NCI-H226 (cell line): ENCODE data around the gene MRPL21.
"Not testable (repeated sequence)": the region's sequence is repeated elsewhere in the genome, so short reads cannot be mapped to it uniquely, and the experiment has no call there.

Experiments used
- DNase-seq: peaks from one replicate; pipeline ENCODE4 v3.0.0-alpha.2; 2015

MRPL21 gene

DNA sequence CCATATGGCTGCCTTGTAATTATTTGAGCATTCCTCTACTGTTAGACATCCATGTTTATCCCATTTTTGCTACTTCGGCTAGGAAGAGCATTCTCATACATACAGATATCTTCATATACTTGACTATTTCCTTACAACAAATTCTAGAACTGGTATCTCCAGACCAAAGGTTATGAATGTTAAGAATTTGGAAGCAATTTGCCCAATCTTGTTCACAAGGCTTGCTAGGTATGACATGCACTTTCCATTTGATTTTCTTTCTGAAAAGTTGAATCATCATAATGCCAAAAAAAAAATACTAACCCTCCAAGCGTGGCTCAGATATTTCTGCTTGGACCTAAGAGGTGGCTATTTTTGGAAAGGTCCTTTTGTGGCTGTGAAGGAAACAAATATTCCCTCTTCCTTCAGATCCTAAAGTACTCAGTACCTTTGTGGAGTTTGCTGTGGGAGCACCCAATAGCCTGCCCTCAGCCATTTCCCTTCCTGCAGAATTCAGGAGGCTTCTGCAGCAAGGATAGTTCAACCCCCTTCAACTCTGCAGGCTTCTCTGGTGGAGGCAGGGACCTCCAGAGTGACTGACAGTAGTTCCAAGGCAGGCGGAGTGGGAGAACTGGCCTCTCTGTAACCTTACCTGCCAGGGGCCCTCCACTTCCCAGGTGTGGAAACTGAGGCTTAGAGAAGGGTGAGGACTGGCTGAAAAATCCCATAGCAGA, 39.9 kb downstream of the MRPL21 start:
- no peak for DNase-seq

DNA sequence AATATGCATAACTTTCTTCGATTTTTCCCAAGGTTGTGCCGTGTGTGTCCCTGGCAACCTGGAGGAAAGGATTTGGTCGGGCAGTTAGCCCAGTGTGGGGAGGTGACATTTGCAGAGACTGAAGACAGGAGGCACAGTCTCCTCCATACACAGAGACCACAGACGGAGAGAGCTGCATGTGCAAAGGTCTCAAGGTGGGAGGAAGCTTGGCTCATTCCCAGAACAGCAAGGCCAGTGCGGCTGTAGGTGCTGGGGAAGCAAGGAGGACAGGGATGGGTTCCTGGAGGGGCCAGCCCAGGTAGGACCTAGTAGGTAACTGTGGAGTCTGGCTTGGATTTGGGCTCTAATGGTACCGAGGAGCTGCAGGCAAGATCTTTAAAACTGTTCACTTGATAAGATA, 41.2 kb downstream of the MRPL21 start:
- no peak for DNase-seq

DNA sequence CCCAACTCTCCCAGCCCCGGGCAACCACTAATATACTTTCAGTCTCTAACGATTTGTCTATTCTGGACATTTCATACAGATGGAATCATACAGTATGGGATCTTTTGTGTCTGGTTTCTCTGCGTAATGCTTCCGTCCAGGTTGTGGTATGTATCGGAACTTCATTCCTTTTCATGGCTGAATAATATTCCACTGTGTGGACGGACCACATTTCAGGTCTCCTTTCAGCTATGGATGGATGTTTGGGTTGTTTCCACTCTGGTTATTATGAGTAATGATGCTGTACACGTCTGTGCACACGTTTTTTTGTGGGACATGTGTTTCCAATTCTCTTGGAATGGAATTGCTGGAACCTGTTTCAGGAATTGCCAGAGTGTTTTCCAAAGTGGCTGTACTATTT, 44.5 kb downstream of the MRPL21 start:
- no peak for DNase-seq

DNA sequence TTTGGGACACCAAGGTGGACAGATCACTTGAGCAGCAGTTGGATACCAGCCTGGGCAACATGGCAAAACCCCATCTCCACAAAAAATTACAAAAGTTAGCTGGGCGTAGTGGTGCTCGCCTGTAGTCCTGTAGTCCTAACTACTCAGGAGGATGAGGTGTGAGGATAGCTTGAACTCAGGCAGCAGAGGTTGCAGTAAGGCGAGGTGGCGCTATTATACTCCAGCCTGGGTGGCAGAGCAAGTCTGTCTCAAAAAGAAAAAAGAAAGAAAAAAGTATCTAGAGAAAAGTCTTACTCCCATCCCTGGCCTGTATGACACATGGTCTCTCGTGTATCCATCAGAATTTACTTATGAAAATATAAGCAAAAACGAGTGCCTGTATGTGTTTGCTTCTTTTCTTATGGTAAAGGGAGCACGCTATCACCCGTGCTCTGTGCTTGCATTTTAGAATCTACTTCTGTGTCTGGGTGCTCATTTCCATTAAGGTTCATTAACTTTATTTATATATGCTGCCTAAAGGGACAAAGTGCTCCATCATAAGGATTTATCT, 46.5 kb downstream of the MRPL21 start:
- DNase-seq: no peak

DNA sequence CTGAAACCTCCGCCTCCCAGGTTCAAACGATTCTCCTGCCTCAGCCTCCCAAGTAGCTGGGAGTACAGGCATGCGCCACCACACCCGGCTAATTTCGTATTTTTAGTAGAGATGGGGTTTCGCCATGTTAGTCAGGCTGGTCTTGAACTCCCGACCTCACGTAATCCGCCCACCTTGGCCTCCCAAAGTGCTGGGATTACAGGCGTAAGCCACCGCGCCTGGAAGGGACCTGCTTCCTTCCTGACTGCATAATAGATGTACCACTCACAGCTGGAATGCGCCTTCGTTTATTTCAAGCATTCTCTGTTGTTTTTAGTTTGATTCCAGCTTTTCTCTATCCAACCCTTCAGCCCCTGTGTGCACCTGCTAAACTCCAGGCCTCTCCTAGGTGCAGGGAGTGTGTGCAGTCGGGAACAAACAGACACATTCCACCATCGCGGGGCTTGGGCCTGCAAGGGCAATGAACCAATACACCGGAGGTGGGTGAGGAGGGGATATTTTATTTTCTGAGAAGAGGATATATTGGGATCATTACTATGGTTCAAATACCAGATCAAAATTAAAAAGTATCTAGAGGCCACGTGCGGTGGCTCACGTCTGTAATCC, 47.1 kb downstream of the MRPL21 start:
- DNase-seq: not testable (repeated sequence)

DNA sequence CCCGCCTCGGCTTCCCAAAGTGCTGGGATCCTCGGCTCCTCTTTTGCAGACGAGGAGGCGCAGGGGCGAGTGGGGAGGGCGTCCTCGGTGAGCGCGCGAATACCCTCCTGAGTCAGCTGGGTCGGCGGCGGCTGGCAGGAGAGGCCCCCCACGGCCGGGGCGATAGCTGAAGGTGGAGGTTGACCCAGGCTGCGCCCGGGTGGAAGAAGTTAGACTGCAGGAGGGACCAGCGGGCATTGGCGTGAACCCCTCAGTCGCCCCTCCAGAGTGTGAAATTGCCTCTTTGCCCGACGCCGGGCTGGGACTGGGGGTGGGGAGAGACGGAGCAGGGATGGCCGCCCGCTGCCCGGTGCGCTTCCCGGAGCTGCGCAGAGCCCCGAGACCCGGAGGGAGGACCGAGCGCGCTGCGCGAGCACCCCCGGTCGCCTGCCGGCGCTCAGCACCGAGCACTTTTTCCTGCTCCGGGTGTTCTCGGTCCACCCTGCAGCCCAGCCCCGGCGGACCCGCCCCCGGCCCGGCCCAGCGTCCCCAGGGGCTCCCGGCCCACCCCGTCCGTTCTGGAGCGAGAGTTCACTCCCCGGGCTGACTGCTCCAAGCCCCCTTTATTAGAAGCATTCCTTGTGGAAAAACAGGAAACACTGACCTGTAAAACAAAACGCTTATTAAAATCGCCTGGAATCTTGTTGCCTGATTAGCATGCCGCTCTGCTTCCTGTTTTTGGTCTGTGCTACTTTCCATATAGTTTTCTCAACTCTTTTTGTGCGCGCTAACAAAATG, 48.2 kb downstream of the MRPL21 start:
- DNase-seq: no peak

DNA sequence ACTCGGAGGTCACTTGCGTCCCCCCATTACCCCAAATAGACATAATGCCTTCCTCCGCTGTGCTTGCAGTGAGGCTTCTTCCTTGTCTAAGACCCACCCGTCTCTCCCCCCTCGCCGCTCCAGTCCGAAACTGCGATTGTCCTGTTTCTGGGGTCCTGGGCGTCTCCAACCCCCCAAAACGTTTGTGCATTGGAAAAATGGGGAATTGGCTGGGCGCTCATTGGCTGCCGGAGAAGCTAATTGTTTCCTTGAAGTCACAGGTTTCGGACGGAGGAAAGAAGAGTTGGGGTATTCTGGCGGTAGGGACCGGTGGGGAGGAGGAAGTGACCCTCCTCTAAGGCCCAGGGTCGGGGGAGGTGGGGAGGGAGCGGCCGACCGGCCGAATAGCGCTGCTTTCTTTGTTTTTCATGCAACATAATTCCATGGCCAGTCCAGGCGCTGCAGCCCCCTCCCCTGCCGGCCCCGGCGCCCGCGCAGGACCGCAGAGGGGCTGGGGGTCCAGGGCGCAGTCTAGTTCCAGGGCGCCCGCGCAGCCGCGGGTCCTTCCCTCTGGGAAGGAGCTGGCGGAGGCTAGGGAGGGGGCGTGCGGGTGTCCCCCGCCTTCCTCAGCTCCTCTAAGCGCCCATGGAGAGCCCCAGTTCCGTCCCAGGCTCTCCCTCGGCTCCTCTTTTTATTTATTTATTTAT, 49.2 kb downstream of the MRPL21 start:
- no peak for DNase-seq

DNA sequence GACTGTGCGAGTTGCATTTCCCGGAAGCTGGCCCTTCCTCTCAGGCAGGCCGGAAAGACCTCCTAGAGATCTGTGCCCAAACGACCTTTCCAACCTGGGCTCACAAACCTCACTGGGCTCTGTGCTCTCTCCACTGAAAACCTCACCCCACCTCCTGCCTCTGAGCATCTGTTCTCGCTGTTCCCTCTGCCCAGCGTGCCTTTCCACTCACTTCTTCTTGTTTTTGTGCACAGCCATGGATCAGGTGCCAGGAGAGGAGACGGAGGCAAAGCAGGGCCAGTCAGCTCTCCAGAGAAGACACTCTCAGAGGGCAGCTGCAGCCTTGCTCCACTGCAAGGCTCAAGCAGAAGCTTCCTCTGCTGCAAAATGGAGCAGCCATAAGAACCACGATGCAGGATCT, 51.0 kb downstream of the MRPL21 start:
- no peak for DNase-seq

DNA sequence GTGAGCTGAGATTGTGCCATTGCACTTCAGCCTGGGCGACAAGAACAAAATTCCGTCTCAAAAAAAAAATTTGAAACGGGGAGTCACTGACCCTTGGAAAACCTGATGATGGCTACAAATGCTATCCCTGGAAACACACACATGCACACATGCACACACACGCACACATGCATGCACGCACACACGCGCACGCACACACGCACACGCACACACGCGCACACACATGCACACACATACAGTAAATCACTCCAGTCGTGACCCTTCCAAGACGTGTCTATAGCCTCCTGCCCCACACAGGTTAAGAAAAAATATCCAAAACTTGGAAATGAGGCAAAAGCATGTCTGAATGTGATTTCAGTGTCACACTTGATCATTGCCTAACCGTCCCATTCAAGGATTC, 55.2 kb downstream of the MRPL21 start:
- DNase-seq: no peak

DNA sequence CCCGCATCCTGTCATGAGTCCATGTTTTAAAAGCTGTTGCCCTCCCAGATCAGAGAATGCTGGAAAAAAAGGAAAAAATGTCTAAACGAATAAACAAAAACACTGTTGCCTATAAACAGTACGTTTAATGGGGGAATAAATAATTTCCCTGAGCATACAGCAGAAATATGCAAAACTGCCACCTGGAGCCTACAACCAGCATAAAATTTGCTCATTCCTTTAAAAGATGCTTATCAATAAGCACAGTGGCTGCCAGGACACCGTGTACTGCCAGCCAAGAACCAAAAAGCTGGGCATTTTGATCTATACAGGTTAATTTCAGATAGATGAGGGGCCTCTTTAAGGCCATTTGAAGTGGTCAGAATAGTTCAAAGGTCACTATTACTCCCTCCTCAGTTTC, 56.2 kb downstream of the MRPL21 start:
- DNase-seq: no peak

DNA sequence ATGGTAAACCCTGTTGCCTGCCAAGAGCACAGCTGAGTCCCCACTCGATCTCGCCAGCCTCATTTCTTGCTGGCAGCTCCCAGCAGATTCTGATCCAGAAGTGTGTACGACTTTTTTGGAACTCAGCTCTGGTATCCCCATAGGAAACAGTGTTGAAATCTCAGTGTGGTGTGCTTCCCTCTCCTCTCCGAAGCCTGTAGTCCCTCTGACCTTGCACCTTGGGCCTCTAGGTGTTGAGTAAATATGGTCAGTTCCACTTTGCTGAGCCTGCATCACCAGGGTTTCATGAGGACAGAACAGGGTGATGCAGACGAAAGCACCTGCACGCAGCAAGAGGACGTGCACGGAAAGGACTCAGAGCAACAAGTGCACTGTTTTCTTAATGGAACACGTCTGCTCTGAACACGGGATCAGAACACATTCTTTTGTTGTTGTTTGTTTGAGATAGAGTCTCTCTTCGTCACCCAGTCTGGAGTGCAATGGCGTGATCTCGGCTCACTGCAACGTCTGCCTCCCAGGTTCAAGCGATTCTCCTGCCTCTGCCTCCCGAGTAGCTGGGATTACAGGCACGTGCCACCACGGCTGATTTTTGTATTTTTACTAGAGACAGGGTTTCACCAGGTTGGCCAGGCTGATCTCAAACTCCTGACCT, 58.2 kb downstream of the MRPL21 start:
- no peak for DNase-seq

DNA sequence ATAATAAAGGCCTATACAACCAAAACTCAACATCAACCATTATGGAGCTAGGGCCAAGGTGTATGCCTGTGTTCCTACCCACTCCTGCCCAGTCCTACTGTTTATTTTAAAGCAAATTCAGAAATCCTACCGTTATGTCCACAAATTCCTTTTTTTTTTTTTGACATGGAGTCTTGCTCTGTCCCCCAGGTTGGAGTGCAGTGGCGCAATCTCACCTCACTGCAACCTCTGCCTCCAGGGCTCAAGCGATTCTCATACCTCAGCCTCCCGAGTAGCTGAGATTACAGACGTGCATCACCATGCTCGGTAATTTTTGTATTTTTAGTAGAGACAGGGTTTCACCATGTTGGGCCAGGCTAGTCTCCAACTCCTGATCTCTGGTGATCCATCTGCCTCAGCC, 58.8 kb downstream of the MRPL21 start:
- no peak for DNase-seq

DNA sequence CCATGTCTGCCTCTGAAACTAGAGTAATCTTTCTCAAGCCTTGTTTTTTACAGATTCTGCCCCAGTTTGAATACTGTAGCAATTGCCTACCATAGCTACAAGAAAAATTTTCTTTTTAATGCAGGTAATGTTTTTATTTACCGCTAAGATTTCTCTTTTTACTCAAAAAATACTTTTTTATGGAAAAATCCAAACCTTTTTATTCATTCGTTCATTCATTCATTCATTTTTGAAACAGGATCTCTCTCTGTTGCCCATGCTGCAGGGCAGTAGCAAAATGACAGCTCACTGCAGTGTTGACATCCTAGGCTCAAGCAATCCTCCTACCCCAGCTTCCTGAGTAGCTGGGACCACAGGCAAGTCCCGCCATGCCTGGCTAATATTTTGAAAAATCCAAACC, 59.3 kb downstream of the MRPL21 start:
- DNase-seq: no peak

DNA sequence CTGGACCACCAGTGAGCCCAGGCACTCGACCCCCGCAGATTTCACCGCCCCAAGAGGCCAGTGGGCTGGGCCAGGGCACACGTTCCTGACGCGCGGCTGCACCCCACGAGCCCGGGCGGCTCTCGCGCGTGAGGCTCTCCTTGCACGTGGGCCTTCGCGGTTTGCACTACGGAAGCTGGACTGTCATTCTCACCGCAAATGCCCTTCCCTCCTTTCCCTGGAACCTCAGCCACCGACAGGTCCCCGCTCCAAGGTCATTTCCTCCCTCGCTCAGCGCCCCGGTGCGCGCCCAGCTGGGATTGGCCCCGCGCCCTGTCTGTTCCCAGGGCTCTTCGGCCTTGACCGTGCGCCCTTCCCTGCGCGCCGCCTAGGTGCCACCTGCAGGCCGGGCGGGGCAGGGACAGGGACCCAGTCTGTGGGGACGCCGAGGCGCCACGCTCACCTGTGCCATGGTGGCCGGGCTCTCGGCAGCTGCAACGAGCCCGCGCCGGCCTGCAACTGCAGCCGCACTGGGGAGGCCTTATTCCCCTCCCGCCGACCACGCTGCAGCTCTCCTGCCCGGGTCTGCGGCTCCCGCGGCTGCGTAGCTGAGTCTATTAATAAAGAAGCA, 59.8 kb downstream of the MRPL21 start:
- DNase-seq: no peak

DNA sequence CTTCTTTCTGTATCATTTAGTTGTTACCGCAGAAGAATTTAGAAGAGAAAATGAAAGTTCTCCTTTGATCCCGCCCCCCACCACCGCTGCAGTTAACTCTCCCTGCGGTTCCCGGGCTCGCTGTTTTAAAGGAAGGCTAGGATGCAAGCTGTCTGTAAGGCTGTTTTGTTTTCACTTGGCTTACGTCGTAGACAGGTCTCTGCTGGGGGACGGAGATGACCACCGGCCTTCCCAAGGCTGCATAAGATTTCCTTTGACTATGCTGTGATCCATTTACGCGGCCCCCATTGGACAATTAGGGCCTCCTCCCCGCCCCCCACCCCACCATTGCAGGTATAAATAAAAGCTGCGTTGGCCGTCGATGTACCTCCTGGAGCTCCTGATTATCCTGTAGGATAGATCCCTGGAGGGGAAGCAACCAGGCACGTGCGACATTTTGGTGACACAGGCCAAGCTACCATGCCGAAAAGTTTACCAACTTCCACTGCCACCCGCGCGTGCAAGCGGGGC, 60.5 kb downstream of the MRPL21 start:
- DNase-seq: no peak

DNA sequence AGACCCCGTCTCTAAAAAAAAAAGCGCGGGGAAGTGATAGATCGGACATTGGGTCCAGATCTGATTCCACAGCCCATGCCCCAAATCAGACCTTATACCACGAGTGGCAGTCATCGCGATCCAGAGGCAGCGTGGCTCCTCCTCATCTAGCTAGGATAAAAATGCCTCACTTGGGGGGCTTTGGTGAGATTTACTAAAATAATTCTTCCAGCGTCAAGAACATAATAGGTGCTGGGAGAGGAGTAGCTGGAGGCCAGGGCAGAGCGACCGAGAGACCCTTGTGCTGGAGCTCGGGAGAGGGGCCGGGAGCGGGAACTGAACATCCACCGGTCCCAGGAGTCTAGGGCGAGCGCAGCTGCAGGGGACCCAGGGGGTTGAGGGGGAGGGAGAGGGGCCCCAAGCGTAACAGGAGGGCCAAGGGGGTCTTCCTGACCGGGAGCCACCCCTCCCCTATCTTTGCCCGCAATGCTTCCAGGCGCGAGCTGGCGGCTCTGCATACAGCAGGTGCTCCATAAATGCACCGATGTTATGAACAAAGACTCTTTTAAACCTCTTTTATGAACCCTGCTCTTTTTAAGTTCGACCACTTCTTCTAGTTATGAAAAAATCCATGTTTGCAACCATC, 61.1 kb downstream of the MRPL21 start:
- no peak for DNase-seq

DNA sequence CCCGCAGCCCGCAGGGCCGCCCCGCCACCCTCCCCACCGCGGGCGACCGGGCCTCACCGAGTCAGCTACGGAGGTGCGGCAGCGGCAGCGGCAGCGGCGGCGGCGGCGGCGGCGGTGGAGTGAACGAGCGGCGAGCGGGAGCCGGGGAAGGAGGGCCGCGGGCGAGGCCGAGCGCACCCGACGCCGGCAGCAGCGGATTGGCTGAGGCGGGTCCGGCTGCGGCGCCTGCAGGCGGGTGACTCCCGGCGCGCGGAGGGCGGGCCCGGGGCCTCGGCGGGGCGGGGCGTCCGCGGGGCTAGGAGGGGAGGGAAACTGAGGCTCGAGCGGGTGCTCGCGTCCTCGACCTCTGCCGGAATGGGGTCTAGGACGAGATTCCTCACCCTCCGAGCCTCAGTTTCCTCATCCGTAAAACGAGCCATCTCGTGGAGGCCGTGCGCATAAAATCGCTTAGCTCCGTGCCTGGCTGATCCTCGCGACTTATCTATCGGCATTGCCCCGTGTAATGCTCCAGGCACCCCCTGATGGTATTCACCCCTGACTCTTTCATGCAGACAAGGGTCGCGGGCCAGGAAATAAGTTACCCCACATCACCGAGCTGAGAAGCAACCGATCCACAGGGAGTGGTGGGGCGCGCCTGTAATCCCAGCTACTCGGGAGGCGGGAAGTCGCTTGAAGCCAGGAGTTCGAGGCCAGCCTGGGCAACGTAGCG, 61.8 kb downstream of the MRPL21 start, which contains the start of gene CPT1A:
TSS of gene CPT1A (minus strand) at position 199 of the 709 bp plus-strand sequence. CDS start 26,442 bp downstream, outside the sequence.
- DNase-seq: peak; percentile 71
